SW480 (cell line): Measurements from ENCODE around the gene CHKA.

Experiments
- DNase-seq: peaks from one replicate; pipeline ENCODE4 v3.0.0-alpha.2; 2016; ENCODE audit warnings: low spot score

CHKA gene

GRCh38 chr11:68031144-68031464 lies 90.1 kb downstream of the CHKA start:
- no peak for DNase-seq

GRCh38 chr11:68030318-68031143 lies 90.7 kb downstream of the CHKA start, which contains the start of gene NDUFS8:
NDUFS8 (plus strand) TSS chr11:68030681; CDS start chr11:68032152, 1,471 bp downstream.
- DNase-seq: peak; percentile 100

GRCh38 chr11:68028802-68029545 lies 92.2 kb downstream of the CHKA start:
- DNase-seq: no peak

- DNase-seq: no peak
Observed at GRCh38 chr11:68027667-68028066, 93.5 kb downstream of the CHKA start.

- no peak for DNase-seq
Observed at GRCh38 chr11:68026391-68027105, 94.6 kb downstream of the CHKA start.

GRCh38 chr11:68025047-68025446 lies 96.1 kb downstream of the CHKA start:
- DNase-seq: peak; percentile 43

- DNase-seq: no peak
Observed at GRCh38 chr11:68024508-68024907, 96.7 kb downstream of the CHKA start.

DNA sequence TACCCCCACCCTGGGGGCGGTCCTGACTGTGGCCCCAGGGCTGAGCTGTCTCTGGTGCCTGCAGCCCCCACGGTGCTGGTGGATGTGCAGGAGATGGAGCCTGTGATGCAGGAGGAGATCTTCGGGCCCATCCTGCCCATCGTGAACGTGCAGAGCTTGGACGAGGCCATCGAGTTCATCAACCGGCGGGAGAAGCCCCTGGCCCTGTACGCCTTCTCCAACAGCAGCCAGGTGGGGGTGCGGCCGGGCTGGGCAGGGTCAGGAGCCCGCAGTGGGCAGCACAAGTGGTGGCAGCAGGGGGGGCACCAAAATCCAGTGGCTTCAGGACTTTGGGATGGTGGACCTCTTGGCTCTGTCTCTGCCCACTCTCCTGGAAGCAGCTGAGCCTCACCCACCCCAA lies 98.7 kb downstream of the CHKA start:
- no peak for DNase-seq

GRCh38 chr11:68021167-68021787 lies 99.9 kb downstream of the CHKA start:
- peak; percentile 66 for DNase-seq

DNA sequence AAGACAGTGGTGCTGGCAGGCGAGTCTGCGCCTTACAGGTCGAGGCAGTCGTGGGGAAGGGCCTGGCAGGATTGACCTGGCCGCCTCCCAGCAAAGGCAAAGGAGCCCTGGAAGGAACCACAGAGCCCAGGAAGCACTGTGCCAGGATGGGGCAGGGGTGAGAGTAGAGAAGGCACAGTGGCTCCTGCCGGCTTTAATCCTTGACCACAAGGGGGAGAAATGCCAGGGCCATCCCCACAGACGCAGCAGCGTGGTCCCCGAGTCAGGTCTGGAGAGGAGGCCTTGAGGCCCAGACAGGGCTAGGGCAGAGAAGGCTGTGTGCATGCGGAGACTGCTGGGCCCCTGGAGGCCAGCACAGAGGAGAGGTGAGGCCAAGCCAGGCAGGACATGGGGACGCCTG lies 100.6 kb downstream of the CHKA start:
- DNase-seq: peak; percentile 41

GRCh38 chr11:68019486-68019885 lies 101.7 kb downstream of the CHKA start:
- DNase-seq: no peak

- DNase-seq: no peak
Observed at GRCh38 chr11:68018730-68019190, 102.4 kb downstream of the CHKA start.

DNA sequence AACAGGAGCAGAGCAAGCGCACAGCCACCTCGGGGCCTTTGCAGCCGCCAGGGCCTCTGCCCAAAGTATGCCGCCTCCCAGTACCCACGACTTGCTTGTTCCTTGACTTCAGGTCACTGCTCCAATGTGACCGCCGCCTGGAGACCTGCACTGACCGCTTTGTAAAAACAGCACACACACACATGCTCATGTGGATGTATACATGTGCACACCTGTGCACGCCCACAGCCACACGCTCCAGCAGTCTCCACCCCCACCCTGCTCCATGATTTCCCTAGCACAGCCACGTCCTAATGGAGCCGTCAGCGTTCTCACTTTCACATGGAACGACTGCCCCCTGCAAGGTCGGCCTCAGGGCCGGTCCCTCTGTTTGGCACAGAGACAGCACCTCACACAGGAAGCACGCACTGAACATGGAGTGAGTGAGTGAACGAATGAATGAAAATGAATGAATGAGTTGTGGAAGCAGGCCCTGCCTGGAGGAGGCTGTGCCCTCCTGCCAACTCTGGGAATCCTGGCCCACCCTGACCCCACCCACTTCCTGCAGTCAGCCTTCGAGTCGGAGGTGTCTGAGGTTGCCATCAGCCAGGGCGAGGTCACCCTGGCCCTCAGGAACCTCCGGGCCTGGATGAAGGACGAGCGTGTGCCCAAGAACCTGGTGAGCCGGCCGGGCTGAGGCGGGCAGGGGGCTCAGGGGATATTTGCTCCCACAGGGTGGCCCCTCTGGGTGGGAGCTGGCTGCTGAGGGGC lies 103.0 kb downstream of the CHKA start:
- DNase-seq: no peak

DNA sequence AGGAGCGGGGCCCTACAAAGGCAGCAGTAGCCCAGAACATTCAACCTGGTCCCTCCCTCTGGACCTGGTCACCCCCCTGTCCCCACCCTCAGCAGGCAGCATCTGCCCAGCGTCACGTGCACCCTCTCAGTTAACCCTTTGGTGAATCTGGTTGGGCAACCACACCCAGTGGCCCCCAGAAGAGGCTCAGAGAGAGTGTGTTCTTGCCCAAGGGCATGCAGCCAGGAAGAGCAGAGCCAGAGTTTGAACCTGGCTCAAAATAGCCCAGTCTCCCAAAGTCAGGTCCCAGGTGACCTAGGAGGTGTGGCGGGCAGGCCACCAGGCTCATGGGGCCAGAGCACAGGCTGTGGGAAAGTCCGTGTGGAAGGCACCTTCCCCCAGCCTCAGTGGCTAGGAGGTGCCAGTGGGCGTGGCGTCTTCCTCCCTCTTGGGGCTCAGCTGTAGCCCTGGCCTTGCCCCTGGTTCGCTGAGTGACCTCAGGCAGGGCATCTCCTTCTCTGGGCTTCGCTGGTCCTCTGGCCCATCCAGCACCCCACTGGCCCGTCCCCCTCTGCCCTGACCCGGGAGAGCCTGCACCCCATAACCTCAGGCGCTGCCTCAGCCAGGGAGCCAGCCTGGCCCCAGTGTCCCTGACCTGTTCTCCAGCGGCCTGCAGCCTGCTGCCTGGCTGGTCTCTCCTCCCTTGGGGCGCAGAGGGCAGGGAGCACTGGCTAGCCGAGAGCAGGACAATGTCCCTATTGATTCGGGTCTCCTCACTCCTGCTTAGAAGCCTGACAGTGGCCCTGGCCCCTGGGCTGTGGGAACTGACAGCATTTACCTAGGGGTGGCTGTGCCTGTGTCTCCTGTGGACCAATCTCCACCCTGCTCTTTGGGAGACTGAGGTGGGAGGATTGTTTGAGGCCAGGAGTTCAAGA lies 104.0 kb downstream of the CHKA start:
- peak; percentile 65 for DNase-seq

DNA sequence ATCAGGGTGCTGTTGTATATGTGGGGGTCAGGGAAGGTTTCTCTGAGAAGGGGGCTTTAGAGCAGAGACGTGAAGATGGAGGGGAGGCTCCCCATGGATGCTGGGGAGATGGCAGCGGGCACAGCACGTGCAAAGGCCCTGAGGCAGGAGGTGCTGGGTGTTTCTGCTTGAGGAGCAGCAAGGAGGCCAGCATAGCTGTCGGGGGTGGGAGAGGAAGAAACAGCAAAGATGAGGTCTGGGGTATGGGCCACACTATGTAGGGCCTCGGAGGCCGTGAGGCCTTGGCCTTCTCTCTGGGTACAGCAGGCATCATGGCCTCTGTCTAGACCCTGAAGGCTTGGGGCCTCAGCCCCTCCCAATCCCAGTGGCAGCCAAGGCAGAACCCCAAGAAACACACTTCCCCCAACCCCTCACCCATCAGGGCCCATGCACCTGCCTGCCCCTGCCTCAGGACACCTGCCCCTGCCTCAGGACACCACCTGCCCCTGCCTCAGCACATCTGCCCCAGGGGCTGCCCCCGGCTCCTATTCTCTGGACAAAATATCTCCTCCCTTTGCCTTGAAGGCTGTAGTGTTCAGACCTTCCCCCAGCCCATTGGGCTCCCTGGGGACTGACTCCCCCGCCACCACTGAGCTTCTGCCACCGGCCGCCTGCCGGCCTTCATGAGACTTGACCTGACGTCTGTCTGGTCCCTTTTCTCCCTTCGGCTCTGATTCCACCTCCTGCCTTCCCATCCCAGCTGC lies 104.9 kb downstream of the CHKA start:
- no peak for DNase-seq

- DNase-seq: no peak
Observed at GRCh38 chr11:68015467-68015866, 105.7 kb downstream of the CHKA start.

DNA sequence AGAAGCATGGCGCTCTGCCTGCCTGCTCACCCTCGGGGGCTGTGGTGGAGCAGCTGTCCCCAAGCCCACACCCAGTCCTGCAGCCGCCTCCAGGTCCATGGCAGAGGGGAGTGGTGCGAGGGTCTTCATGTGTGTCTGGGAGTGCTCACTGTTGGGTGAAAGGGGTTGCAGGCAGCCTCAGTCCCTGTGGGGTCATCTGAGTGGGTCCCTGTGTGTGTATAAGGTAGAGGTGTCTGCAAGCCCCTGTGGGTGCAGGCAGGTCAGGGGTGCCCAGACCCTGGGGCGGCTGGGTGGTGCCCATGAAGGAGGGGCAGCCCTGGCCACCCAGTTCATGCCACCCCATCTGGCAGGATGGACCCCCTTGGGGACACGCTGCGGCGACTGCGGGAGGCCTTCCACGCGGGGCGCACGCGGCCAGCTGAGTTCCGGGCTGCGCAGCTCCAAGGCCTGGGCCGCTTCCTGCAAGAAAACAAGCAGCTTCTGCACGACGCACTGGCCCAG lies 106.2 kb downstream of the CHKA start:
- DNase-seq: no peak

DNA sequence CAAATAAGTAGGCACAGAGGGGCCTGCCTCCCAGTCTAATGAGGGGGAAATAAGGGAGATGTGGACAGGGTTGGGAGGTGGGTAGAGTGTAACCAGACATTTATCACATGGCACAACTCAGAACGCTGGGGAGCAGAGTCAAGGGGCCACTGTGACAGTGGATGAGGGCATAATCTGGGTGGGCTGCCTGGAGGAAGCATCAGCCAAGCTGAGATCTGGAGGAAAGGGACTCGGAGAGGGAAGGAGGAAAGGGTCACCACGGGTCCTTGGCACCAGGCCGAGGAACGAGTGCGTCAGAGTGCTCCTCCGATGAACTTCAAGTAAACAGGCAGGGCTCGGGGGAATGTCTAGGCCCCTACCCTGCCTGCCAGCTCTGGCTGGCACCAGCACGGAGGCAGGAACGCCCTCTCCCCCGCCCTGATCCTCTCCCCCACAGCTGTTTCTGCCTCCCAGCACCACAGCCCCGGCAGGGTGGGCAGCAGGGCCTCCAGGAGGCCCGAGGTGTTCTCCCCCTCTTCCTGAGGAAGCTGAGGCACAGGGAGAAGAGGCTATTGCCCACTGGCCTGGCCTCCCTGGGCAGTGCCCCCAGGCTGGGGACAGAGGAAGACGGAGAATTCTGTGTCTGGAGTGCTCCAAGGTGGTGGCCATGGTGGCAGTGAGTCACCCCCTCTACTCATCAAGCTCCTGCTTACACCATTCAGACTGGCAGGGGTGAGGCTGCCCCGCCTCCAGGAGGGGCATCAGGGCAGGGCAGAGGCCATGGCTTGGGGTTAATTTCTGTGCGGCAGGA lies 106.8 kb downstream of the CHKA start:
- peak; percentile 90 for DNase-seq
